Neural cell (in vitro differentiated cells): Measurements from ENCODE around the gene ALK.

ENCODE experiments used
- EP300 ChIP-seq: fragments of 450-650 bp; conservative IDR thresholded peaks from 2 replicates; pipeline ENCODE4 v1.6.1; 2014; ENCODE audit warnings: antibody characterized with exemption, mild to moderate bottlenecking, moderate library complexity; ENCODE audit not compliant: poor library complexity, severe bottlenecking
- POLR2AphosphoS5 ChIP-seq: IDR thresholded peaks from 2 replicates; pipeline ENCODE4 v1.6.1; 2012
- SMC3 ChIP-seq: fragments of 450-650 bp; conservative IDR thresholded peaks from 2 replicates; pipeline ENCODE4 v1.6.1; 2014; ENCODE audit warnings: antibody characterized with exemption, mild to moderate bottlenecking, moderate library complexity; ENCODE audit not compliant: poor library complexity
- TAF1 ChIP-seq: IDR thresholded peaks from 2 replicates; pipeline ENCODE4 v1.6.1; 2012; ENCODE audit warnings: low read depth
- TF ChIP-seq, protein P1 (sequence below): fragments of 450-650 bp; IDR thresholded peaks from 2 replicates; pipeline ENCODE4 v1.5.1; 2014; ENCODE audit warnings: antibody characterized with exemption, mild to moderate bottlenecking, moderate library complexity; ENCODE audit not compliant: poor library complexity, severe bottlenecking
- TF ChIP-seq, protein P2 (sequence below): IDR thresholded peaks from 2 replicates; pipeline ENCODE4 v1.6.1; 2012; ENCODE audit warnings: borderline replicate concordance

DNA sequence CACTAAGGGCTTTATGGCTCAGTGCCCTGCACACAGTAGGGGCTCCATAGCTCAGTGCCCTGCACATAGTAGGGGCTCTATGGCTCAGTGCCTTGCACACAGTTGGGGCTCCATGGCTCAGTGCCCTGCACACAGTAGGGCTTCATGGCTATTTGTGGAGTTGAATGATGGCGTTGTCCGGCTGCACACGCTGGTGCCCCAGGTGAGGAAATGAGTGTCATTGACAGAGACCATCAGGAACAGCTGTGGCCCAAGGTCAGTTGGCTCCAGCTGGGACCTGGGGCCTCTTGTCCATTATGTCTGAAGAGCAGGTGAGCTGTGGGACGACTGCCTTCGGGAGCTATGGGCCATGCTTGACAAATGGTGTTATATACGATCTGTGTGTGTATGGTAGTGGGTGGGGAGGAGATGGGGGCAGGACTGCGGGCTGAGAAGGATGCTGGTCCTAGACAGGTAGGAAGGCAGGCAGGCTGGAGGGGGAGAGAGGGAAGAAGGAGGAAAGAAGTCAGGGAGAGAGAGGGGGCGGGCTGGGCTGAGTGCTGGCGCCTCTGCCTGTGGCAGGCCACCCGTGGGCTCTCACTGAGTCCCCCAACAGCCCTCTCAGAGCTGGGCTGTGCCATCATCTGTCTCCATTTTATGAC, 675.5 kb downstream of the ALK start:
- TF ChIP-seq, protein P1, sequence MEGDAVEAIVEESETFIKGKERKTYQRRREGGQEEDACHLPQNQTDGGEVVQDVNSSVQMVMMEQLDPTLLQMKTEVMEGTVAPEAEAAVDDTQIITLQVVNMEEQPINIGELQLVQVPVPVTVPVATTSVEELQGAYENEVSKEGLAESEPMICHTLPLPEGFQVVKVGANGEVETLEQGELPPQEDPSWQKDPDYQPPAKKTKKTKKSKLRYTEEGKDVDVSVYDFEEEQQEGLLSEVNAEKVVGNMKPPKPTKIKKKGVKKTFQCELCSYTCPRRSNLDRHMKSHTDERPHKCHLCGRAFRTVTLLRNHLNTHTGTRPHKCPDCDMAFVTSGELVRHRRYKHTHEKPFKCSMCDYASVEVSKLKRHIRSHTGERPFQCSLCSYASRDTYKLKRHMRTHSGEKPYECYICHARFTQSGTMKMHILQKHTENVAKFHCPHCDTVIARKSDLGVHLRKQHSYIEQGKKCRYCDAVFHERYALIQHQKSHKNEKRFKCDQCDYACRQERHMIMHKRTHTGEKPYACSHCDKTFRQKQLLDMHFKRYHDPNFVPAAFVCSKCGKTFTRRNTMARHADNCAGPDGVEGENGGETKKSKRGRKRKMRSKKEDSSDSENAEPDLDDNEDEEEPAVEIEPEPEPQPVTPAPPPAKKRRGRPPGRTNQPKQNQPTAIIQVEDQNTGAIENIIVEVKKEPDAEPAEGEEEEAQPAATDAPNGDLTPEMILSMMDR = no peak
- TF ChIP-seq EP300 (no peak), POLR2AphosphoS5 (no peak), SMC3 (no peak), TAF1 (no peak)
- TF ChIP-seq, protein P2, sequence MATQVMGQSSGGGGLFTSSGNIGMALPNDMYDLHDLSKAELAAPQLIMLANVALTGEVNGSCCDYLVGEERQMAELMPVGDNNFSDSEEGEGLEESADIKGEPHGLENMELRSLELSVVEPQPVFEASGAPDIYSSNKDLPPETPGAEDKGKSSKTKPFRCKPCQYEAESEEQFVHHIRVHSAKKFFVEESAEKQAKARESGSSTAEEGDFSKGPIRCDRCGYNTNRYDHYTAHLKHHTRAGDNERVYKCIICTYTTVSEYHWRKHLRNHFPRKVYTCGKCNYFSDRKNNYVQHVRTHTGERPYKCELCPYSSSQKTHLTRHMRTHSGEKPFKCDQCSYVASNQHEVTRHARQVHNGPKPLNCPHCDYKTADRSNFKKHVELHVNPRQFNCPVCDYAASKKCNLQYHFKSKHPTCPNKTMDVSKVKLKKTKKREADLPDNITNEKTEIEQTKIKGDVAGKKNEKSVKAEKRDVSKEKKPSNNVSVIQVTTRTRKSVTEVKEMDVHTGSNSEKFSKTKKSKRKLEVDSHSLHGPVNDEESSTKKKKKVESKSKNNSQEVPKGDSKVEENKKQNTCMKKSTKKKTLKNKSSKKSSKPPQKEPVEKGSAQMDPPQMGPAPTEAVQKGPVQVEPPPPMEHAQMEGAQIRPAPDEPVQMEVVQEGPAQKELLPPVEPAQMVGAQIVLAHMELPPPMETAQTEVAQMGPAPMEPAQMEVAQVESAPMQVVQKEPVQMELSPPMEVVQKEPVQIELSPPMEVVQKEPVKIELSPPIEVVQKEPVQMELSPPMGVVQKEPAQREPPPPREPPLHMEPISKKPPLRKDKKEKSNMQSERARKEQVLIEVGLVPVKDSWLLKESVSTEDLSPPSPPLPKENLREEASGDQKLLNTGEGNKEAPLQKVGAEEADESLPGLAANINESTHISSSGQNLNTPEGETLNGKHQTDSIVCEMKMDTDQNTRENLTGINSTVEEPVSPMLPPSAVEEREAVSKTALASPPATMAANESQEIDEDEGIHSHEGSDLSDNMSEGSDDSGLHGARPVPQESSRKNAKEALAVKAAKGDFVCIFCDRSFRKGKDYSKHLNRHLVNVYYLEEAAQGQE = no peak
